HG02938 (cell line): Measurements from ENCODE around the gene PNMA8B.

Source experiments
- ATAC-seq: cut with Tn5 transposase; IDR thresholded peaks from one replicate; pipeline ENCODE4 v1.9.1; 2021; ENCODE audit warnings: mild to moderate bottlenecking, moderate library complexity; ENCODE audit not compliant: unreplicated experiment

The PNMA8B gene

GRCh38 chr19:46487802-46488445 is 7.7 kb downstream of the PNMA8B start:
- ATAC-seq: no peak

GRCh38 chr19:46487178-46487801 is 8.4 kb downstream of the PNMA8B start:
- no peak for ATAC-seq

GRCh38 chr19:46486358-46486757 is 9.3 kb downstream of the PNMA8B start:
- no peak for ATAC-seq

GRCh38 chr19:46484656-46485055 is 11.0 kb downstream of the PNMA8B start:
- ATAC-seq: no peak

- no peak for ATAC-seq
Observed at GRCh38 chr19:46482631-46483030, 13.0 kb downstream of the PNMA8B start.

- no peak for ATAC-seq
Observed at GRCh38 chr19:46481947-46482346, 13.7 kb downstream of the PNMA8B start.

GRCh38 chr19:46481223-46481848 is 14.3 kb downstream of the PNMA8B start:
- ATAC-seq: no peak

- ATAC-seq: no peak
Observed at GRCh38 chr19:46480415-46480814, 15.3 kb downstream of the PNMA8B start.

GRCh38 chr19:46478356-46478986 is 17.2 kb downstream of the PNMA8B start:
- ATAC-seq: no peak

GRCh38 chr19:46475986-46476385 is 19.7 kb downstream of the PNMA8B start:
- ATAC-seq: no peak

GRCh38 chr19:46474211-46474610 is 21.5 kb downstream of the PNMA8B start:
- ATAC-seq: no peak

GRCh38 chr19:46472592-46472991 is 23.1 kb downstream of the PNMA8B start:
- ATAC-seq: no peak

GRCh38 chr19:46471811-46472543 is 23.7 kb downstream of the PNMA8B start:
- no peak for ATAC-seq

GRCh38 chr19:46471116-46471733 is 24.4 kb downstream of the PNMA8B start, which contains the start of gene PNMA8A:
PNMA8A (minus strand) TSS chr19:46471563; CDS start chr19:46471035, 528 bp downstream.
- ATAC-seq: no peak

- no peak for ATAC-seq
Observed at GRCh38 chr19:46470376-46470775, 25.3 kb downstream of the PNMA8B start.

GRCh38 chr19:46469541-46470185 is 26.0 kb downstream of the PNMA8B start:
- no peak for ATAC-seq

- ATAC-seq: no peak
Observed at GRCh38 chr19:46466536-46467196, 29.0 kb downstream of the PNMA8B start.

- no peak for ATAC-seq
Observed at GRCh38 chr19:46463516-46463915, 32.2 kb downstream of the PNMA8B start.

- no peak for ATAC-seq
Observed at GRCh38 chr19:46461537-46461936, 34.1 kb downstream of the PNMA8B start.

- ATAC-seq: no peak
Observed at GRCh38 chr19:46460981-46461380, 34.7 kb downstream of the PNMA8B start.
